ENCODE data around the gene PSMC4. TPM values are rescaled to one million over a fixed set of nuclear protein-coding genes. Genes with fewer than 3 reads are reported as not detected.

The PSMC4 gene
- 10 to 100 TPM; 76.0 to 90.2 TPM for total RNA-seq

DNA sequence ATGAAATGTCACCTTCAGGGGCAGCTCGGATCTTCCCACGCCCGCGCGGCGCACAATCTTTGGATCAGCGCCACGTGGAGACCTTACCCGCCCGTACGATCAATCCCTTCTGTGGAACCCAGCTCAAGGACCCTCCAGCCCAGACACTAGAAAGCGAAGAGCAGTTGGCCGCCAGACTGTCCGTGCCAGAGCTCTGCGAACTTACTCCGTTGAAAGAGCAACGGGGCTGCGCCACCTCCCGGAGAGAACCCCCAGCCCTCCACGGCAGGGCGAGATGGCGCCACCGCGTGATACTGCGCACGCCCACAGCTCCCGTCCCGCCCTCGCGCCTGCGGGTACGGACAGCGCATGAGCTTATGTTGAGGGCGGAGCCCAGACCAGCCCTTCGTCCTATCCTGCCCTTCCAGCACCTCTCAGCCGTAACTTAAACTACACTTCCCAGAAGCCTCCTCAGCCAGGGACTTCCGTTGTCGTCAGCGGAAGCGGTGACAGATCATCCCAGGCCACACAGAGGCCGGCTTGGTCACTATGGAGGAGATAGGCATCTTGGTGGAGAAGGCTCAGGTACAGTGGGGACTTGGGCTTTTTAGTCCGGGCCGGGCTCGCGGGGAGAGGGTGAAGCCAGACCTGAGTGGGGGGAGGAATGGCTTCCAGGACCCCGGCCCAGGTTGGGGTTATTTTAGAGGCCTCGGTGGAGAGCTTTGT, at the start of gene PSMC4:
Gene PSMC4, plus strand, starts transcription at position 491 of the 705 bp plus-strand sequence. Its CDS starts 38 bp downstream, at position 529.
- DNase-seq (ENCODE audit: low spot score), result peak; percentile 98
- TF ChIP-seq, protein P1, sequence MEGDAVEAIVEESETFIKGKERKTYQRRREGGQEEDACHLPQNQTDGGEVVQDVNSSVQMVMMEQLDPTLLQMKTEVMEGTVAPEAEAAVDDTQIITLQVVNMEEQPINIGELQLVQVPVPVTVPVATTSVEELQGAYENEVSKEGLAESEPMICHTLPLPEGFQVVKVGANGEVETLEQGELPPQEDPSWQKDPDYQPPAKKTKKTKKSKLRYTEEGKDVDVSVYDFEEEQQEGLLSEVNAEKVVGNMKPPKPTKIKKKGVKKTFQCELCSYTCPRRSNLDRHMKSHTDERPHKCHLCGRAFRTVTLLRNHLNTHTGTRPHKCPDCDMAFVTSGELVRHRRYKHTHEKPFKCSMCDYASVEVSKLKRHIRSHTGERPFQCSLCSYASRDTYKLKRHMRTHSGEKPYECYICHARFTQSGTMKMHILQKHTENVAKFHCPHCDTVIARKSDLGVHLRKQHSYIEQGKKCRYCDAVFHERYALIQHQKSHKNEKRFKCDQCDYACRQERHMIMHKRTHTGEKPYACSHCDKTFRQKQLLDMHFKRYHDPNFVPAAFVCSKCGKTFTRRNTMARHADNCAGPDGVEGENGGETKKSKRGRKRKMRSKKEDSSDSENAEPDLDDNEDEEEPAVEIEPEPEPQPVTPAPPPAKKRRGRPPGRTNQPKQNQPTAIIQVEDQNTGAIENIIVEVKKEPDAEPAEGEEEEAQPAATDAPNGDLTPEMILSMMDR (IDR thresholded peaks at IDR 0.05), result peak; percentile 30 to 84
- Histone ChIP-seq H3K36me3 (peaks cover 37% of the 10 kb centered on the region), H3K4me3 (peak within 1 kb of the TSS; percentile 81 to 97), H3K27ac (peak within 1 kb of the TSS; percentile 92 to 94), H3K27me3 (no peaks in the 10 kb centered on the region), H3K4me1 (peaks cover 0 to 27% of the 10 kb centered on the region in 2 donors), H3K9me3 (no peaks in the 10 kb centered on the region)

DNA sequence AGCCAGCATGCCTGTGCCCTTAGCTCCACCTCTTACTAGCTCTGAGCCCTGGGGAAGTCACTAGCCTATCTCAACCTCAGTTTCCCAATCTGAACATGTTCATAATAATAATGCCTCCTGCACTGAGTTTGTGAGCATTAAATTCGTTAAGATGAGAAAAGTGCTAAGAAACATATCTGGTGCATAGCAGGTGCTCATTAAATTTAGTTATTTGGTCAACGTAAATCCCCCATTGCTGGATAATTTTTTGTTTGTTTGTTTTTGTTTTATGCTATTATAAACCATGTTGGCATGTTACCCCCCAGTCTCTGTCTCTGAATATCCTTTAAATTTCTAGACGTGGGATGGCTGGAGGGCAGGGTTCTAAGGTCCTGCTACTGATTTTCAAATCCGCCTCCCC, 47.1 kb upstream of the PSMC4 start:
- Histone ChIP-seq H3K4me3 (no peak overlapping the region), H3K27ac (no peak overlapping the region), H3K9me3 (peaks cover 0 to under 1% of the 10 kb centered on the region in 2 donors), H3K27me3 (no peaks in the 10 kb centered on the region), H3K36me3 (no peaks in the 10 kb centered on the region), H3K4me1 (no peaks in the 10 kb centered on the region)
- TF ChIP-seq, protein P1 (IDR thresholded peaks at IDR 0.05), result no peak
- no peak for DNase-seq (ENCODE audit: low spot score)

DNA sequence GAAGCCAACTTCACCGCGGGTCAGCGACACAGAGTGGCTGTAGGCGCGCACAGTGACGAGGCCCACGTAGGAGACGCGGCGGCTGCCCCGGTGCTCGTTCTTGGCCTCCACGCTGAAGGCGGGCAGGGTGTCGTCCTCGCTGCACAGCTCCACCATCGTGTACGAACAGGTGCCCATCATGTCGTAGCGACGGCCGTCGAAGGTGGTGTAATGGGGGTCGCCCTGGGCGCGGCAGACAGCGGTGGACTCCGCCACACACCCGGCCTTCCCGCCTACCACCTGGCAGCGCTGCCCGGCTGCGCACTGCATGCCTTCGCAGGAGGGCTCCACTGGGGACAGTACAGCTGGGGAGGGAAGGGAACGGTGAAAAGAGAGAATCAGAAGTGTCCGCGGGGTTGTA, 46.6 kb upstream of the PSMC4 start:
- Histone ChIP-seq H3K9me3 (peaks cover 0 to 6% of the 10 kb centered on the region in 2 donors), H3K36me3 (no peaks in the 10 kb centered on the region), H3K27ac (no peak overlapping the region), H3K4me3 (no peak overlapping the region), H3K4me1 (no peaks in the 10 kb centered on the region), H3K27me3 (no peaks in the 10 kb centered on the region)
- no peak for DNase-seq (ENCODE audit: low spot score)
- TF ChIP-seq, protein P1 (IDR thresholded peaks at IDR 0.05), result no peak

DNA sequence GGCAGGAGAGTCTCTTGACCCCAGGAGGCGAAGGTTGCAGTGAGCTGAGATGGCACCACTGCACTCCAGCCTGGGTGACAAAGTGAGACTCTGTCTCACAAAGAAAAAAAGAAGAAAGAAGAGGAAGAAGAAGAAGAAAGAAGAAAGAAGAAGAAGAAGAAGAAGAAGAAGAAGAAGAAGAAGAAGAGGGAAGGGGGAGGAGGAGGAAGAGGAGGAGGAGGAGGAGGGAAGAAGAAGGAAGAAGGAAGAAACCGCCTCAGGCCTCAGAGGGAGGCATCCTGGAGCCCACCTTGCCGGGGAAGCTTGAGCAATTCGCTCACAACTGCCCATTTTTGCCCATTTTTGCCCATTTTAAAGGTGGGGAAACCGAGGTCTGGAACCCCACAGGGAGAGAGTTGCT, 46.0 kb upstream of the PSMC4 start:
- Histone ChIP-seq H3K4me1 (no peaks in the 10 kb centered on the region), H3K27ac (no peak overlapping the region), H3K9me3 (peaks cover 0 to 11% of the 10 kb centered on the region in 2 donors), H3K27me3 (no peaks in the 10 kb centered on the region), H3K36me3 (no peaks in the 10 kb centered on the region), H3K4me3 (no peak overlapping the region)
- DNase-seq (ENCODE audit: low spot score), result no peak
- TF ChIP-seq, protein P1 (IDR thresholded peaks at IDR 0.05), result no peak

DNA sequence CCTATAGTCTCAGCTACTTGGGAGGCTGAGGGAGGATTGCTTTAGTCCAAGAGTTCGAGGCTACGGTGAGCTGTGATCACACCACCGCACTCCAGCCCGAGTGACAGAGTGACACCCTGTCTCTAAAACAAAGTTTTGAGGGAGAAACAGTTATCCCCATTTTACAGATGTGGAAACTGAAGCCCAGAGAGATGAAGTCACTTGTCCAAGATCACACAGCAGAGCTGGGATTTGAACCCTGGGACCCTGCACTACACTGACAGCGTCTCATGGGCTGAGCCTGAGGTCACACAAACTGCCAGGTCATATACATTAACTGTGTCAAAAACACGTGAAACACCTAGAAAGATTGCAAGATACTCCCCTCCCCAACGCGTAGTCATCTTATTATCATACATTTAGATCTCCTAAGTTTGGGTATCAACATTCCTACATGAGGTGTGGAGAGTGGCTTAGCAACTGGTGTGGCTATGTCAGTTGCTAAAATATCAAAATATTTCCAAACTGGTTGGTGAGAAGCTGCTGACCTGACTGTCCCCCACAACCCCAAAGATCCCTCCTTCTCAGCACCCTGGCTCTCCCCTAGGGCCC, 44.7 kb upstream of the PSMC4 start:
- H3K36me3 ChIP-seq, result no peaks in the 10 kb centered on the region
- TF ChIP-seq, protein P1 (IDR thresholded peaks at IDR 0.05), result no peak
- H3K27ac ChIP-seq, result no peak overlapping the region
- no peak for DNase-seq (ENCODE audit: low spot score)
- H3K9me3 ChIP-seq, result peaks cover 0 to 12% of the 10 kb centered on the region in 2 donors
- no peaks in the 10 kb centered on the region for H3K27me3 ChIP-seq
- H3K4me3 ChIP-seq, result no peak overlapping the region
- no peaks in the 10 kb centered on the region for H3K4me1 ChIP-seq

Measured in right atrium auricular region (tissue), 2 donors.